VCaP (cell line): ENCODE measurements around the gene NCKAP5.

Source experiments
- H3K27ac ChIP-seq: fragments of 450-650 bp; 2 replicates; pipeline ENCODE4 v1.5.1; 2017
- CTCF ChIP-seq: fragments of 450-650 bp; conservative IDR thresholded peaks from 2 replicates; pipeline ENCODE4 v1.5.1; 2017; ENCODE audit warnings: mild to moderate bottlenecking, moderate library complexity

The NCKAP5 gene

GRCh38 chr2:132642415-132642814 lies 925.8 kb downstream of the NCKAP5 start:
- no peak for TF ChIP-seq CTCF
- no peak overlapping the region for H3K27ac ChIP-seq

GRCh38 chr2:132641819-132642218 lies 926.4 kb downstream of the NCKAP5 start:
- H3K27ac ChIP-seq, result no peak overlapping the region
- no peak for TF ChIP-seq CTCF

- TF ChIP-seq CTCF, result no peak
- H3K27ac ChIP-seq, result no peak overlapping the region
Measured at GRCh38 chr2:132640116-132640515, 928.1 kb downstream of the NCKAP5 start.

- no peak for TF ChIP-seq CTCF
- no peak overlapping the region for H3K27ac ChIP-seq
Measured at GRCh38 chr2:132638313-132639040, 929.8 kb downstream of the NCKAP5 start.

GRCh38 chr2:132636346-132636745 lies 931.9 kb downstream of the NCKAP5 start:
- H3K27ac ChIP-seq, result no peak overlapping the region
- TF ChIP-seq CTCF, result no peak

GRCh38 chr2:132633635-132634034 lies 934.6 kb downstream of the NCKAP5 start:
- H3K27ac ChIP-seq, result no peak overlapping the region
- no peak for TF ChIP-seq CTCF

- H3K27ac ChIP-seq, result no peak overlapping the region
- no peak for TF ChIP-seq CTCF
Measured at GRCh38 chr2:132632000-132632649, 936.1 kb downstream of the NCKAP5 start.
